CD14-positive monocyte (primary cell): Measurements from ENCODE around the gene RNASEH2A. TPM values are rescaled to one million over a fixed set of nuclear protein-coding genes. Genes with fewer than 3 reads are reported as not detected.
A peak's percentile ranks its signal among the peaks of the same experiment; 100 is the strongest.

Source experiments
- DNase-seq, 3 donors: peaks; one replicate each; pipeline ENCODE4 v3.0.0-alpha.2; 2011 to 2022
- H2AFZ ChIP-seq: 2 replicates; pipeline ENCODE4 v1.6.0; 2012; ENCODE audit warnings: mild to moderate bottlenecking, low read depth, low read length, inconsistent platforms; ENCODE audit not compliant: insufficient read depth, poor library complexity, severe bottlenecking
- H3K27ac ChIP-seq, 2 donors: 1 replicate in 1 of 2; 2 replicates in 1 of 2; pipeline ENCODE4 v1.5.1; 2012 to 2013; ENCODE audit warnings: low read length in 2 of 2, control low read depth in 1 of 2, inconsistent platforms in 1 of 2, low read depth in 1 of 2, mild to moderate bottlenecking in 1 of 2
- H3K27me3 ChIP-seq, 2 donors: one replicate each; pipeline versions ENCODE4 v1.6.0 to v1.6.1; 2011 to 2013; ENCODE audit warnings: low read length in 2 of 2; ENCODE audit not compliant: control insufficient read depth in 2 of 2, insufficient read depth in 2 of 2
- H3K36me3 ChIP-seq, 2 donors: replicated peaks in 1 of 2; 1 replicate in 1 of 2; 2 replicates in 1 of 2; pipeline versions ENCODE4 v1.5.1 to v1.6.1; 2012 to 2013; ENCODE audit warnings: low read length in 2 of 2, control low read depth in 1 of 2, inconsistent platforms in 1 of 2, mild to moderate bottlenecking in 1 of 2; ENCODE audit not compliant: insufficient read depth in 2 of 2, control insufficient read depth in 1 of 2
- H3K4me1 ChIP-seq, 2 donors: 1 replicate in 1 of 2; 2 replicates in 1 of 2; pipeline versions ENCODE4 v1.5.1 to v1.6.1; 2012 to 2013; ENCODE audit warnings: low read length in 2 of 2, control low read depth in 1 of 2, inconsistent platforms in 1 of 2, mild to moderate bottlenecking in 1 of 2, moderate library complexity in 1 of 2; ENCODE audit not compliant: insufficient read depth in 2 of 2, control insufficient read depth in 1 of 2
- H3K4me2 ChIP-seq: replicated peaks from 2 replicates; pipeline ENCODE3; 2012; ENCODE audit warnings: low read length, moderate library complexity, mild to moderate bottlenecking; ENCODE audit not compliant: poor library complexity, severe bottlenecking; ENCODE audit errors: extremely low read depth
- H3K4me3 ChIP-seq, 3 experiments: fragments of 200-600 bp in 1 of 3; sonication (generic) in 1 of 3; replicated peaks in 1 of 3; 1 replicate in 2 of 3; 2 replicates in 1 of 3; pipeline ENCODE4 v1.5.1; 2011 to 2013; ENCODE audit warnings: low read length in 3 of 3, mild to moderate bottlenecking in 3 of 3, control low read depth in 2 of 3, low read depth in 2 of 3, inconsistent platforms in 1 of 3, moderate library complexity in 1 of 3
- H3K79me2 ChIP-seq: 2 replicates; pipeline ENCODE4 v1.6.0; 2012; ENCODE audit warnings: mild to moderate bottlenecking, control low read depth, inconsistent platforms, low read length, moderate library complexity; ENCODE audit not compliant: insufficient read depth
- H3K9ac ChIP-seq: 2 replicates; pipeline ENCODE4 v1.6.0; 2017; ENCODE audit warnings: low read length, mild to moderate bottlenecking; ENCODE audit not compliant: insufficient read depth, poor library complexity, severe bottlenecking
- H3K9me3 ChIP-seq, 2 donors: replicated peaks in 1 of 2; 1 replicate in 1 of 2; 2 replicates in 1 of 2; pipeline versions ENCODE4 v1.5.1 to v1.6.1; 2012 to 2013; ENCODE audit warnings: low read length in 2 of 2, control low read depth in 1 of 2; ENCODE audit not compliant: control insufficient read depth in 1 of 2, insufficient read depth in 1 of 2
- H4K20me1 ChIP-seq: 2 replicates; pipeline ENCODE4 v1.6.0; 2012; ENCODE audit warnings: mild to moderate bottlenecking, low read length, control low read depth, moderate library complexity; ENCODE audit not compliant: insufficient read depth
- H3K27ac Mint-ChIP-seq, 7 donors: one replicate each; pipeline ENCODE4 v1.8.0; 2020; ENCODE audit warnings: mild to moderate bottlenecking in 7 of 7, mixed read lengths in 7 of 7, moderate library complexity in 6 of 7, inconsistent platforms in 2 of 7
- H3K27me3 Mint-ChIP-seq, 3 donors: one replicate each; pipeline ENCODE4 v1.8.0; 2021 to 2022; ENCODE audit warnings: low read depth in 3 of 3, mild to moderate bottlenecking in 3 of 3, mixed read lengths in 3 of 3, moderate library complexity in 3 of 3, inconsistent platforms in 1 of 3
- H3K36me3 Mint-ChIP-seq, 2 donors: one replicate each; pipeline ENCODE4 v1.8.0; 2020; ENCODE audit warnings: mixed read lengths in 2 of 2, inconsistent platforms in 1 of 2, mild to moderate bottlenecking in 1 of 2
- H3K4me1 Mint-ChIP-seq: one replicate; pipeline ENCODE4 v1.8.0; 2020; ENCODE audit warnings: mild to moderate bottlenecking, mixed read lengths
- H3K4me3 Mint-ChIP-seq, 2 donors: one replicate each; pipeline ENCODE4 v1.8.0; 2020; ENCODE audit warnings: mild to moderate bottlenecking in 2 of 2, mixed read lengths in 2 of 2, moderate library complexity in 1 of 2
- H3K9me3 Mint-ChIP-seq, 7 donors: one replicate each; pipeline ENCODE4 v1.8.0; 2020 to 2022; ENCODE audit warnings: mixed read lengths in 7 of 7, mild to moderate bottlenecking in 6 of 7, moderate library complexity in 6 of 7, inconsistent platforms in 2 of 7
- WGBS: methylation state at CpG from one replicate; pipeline ENCODE4 v1.1.5; 2013; ENCODE audit warnings: missing lambda C conversion rate; ENCODE audit not compliant: insufficient coverage; 5-methylcytosine and 5-hydroxymethylcytosine counted together
- intact Hi-C, 2 donors: fragments of 100-400 bp; cut with micrococcal nuclease; formaldehyde crosslinking; loops; one replicate each; pipeline versions ENCODE4 v1.15.0 to v1.15.1; 2023
- polyA plus RNA-seq, 3 donors: library from polyadenylated mRNA; depleted of rRNA in 1 of 3; unstranded in 2 of 3; stranded (reverse) in 1 of 3; fragments of 300-500 nt in 2 of 3; fragments of >200 nt in 1 of 3; fragmentation: Illumina TruSeq in 2 of 3; gene quantifications; 1 replicate in 2 of 3; 2 replicates in 1 of 3; pipeline ENCODE4 v1.2.3, GENCODE V29; 2012 to 2021
- TF ChIP-seq, protein P1 (sequence below): fragments of 200-600 bp; IDR thresholded peaks from one replicate; pipeline ENCODE4 v1.8.0; 2022; ENCODE audit warnings: antibody characterized with exemption, mild to moderate bottlenecking

The RNASEH2A gene
- polyA plus RNA-seq, 3 donors, result 8.7 to 21.5 (median 15.2) TPM

DNA sequence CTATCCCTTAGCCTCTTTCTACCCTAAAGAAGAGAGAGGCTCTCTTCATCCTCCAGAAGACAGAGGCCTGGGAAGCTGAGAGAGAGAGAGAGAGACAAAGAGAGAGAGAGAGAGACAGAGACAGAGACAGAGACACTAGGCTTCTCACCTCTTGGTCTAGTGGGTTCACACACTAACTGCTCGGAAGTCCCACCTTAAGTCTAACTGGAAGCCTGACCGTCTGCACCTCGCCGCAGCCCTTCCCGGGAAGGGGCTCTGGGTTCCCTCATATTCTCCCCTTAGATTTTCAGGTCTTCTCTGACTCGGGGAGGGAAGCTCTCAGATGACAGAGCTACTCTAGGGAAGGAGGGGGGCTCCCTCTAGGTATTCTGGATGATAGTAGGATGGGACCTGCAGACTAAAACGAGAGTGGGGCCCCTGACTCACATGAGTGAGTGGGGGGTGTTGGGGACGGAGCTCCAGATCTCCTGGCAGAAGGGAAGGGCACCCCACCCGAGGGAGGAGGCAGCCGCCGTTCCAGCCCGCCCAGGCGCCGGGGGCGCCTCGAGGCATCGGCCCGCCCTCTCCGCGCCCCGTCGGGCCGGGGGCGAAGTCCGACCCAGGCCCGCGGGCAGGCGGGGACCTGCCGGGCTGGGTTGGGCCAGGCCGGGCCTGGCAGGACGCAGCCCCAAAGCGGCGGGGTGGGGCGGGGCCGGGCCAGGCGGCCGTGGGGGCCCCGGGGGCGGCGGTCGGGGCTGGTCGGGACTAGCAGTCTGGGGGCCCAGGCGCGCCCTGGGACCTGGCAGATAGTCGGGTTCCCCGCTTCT, 17.1 kb upstream of the RNASEH2A start:
- Histone ChIP-seq H3K9me3 (no peaks in the 10 kb centered on the region), H4K20me1 (peaks cover 30% of the 10 kb centered on the region), H3K9ac (peak overlapping the region; percentile 100), H3K4me3 (peak overlapping the region; percentile 83 to 100 (median 85)), H3K36me3 (no peaks in the 10 kb centered on the region), H3K27ac (peak overlapping the region; percentile 95 to 100), H3K79me2 (peaks cover 70% of the 10 kb centered on the region), H2AFZ (no peak overlapping the region), H3K27me3 (no peaks in the 10 kb centered on the region), H3K4me1 (peaks cover 59 to 64% of the 10 kb centered on the region in 2 donors), H3K4me2 (peak overlapping the region; percentile 99)
- Mint-ChIP-seq H3K4me1 (peaks cover 31% of the 10 kb centered on the region), H3K9me3 (peaks cover 0 to 7% (median 0%) of the 10 kb centered on the region in 7 donors), H3K4me3 (peak overlapping the region; percentile 95 to 98), H3K36me3 (peaks cover 2 to 12% of the 10 kb centered on the region in 2 donors), H3K27ac (peak overlapping the region in 2 of 7 donors; percentile 66 to 100), H3K27me3 (peaks cover 0 to 4% (median 1%) of the 10 kb centered on the region in 3 donors)
- intact Hi-C loops, result loop anchor here (10.0 kb wide), 1 partner anchor 1056 kb away; no protein-coding TSS in a partner anchor
- TF ChIP-seq, protein P1, sequence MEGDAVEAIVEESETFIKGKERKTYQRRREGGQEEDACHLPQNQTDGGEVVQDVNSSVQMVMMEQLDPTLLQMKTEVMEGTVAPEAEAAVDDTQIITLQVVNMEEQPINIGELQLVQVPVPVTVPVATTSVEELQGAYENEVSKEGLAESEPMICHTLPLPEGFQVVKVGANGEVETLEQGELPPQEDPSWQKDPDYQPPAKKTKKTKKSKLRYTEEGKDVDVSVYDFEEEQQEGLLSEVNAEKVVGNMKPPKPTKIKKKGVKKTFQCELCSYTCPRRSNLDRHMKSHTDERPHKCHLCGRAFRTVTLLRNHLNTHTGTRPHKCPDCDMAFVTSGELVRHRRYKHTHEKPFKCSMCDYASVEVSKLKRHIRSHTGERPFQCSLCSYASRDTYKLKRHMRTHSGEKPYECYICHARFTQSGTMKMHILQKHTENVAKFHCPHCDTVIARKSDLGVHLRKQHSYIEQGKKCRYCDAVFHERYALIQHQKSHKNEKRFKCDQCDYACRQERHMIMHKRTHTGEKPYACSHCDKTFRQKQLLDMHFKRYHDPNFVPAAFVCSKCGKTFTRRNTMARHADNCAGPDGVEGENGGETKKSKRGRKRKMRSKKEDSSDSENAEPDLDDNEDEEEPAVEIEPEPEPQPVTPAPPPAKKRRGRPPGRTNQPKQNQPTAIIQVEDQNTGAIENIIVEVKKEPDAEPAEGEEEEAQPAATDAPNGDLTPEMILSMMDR, result no peak
- under 1% methylated on average over 40 of the region's 46 CpGs for WGBS
- peak in 1 of 3 donors; percentile 57 for DNase-seq

DNA sequence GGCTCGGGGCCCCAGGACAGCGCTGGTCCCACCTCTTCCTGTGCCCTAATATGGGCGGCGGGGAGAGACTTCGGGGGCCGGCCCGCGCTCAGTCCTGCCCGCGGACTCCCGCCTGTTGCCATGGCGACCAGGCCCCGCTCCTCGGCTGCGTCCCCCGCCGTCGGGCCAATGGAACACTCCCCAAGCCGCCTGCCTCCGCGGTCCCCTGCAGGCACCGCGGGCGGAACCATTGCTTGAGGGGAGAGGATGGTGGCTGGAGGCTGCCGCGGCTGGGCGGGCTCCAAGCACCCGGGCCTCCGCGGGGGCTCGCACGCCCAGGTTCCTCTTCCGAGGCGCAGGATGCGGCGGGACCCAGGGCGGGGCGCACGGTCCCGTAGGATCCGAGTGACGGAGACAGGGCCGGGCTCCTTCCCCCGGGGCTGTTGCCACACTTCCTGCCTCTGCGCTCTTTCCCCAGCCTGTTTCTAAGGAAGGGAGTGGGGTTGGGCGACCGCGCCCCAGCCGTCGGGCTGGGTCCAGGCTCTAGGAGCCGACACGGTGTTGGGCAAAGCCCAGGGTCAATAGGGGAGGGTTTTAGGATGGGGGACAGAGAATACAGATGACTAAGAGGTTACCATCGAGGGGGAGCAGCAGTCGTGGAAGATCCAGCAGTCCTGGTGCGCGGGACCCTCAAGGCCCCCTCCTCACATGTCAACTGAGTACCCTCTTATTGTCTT, 16.3 kb upstream of the RNASEH2A start:
- peak overlapping the region; percentile 99 to 100 (median 100) for H3K27ac Mint-ChIP-seq
- intact Hi-C loops, result loop anchor here (5.0 to 10.0 kb wide), 5 partner anchors 123 to 1055 kb away; partner anchors contain the start of genes CALR (in 1 of the 2), IER2 (in 1 of the 2), MAN2B1 (in 1 of the 2) and STX10 (in 1 of the 2)
- no peak overlapping the region for H2AFZ ChIP-seq

More for the DNA sequence above, 16.3 kb upstream of the RNASEH2A start:
- Histone ChIP-seq H3K79me2 (peaks cover 78% of the 10 kb centered on the region), H3K27ac (peak overlapping the region; percentile 95 to 100), H3K4me1 (peaks cover 59 to 64% of the 10 kb centered on the region in 2 donors), H3K4me2 (peak overlapping the region; percentile 99), H3K36me3 (no peaks in the 10 kb centered on the region), H4K20me1 (peaks cover 37% of the 10 kb centered on the region), H3K27me3 (no peaks in the 10 kb centered on the region), H3K9ac (peak overlapping the region; percentile 100), H3K4me3 (peak overlapping the region; percentile 85 to 100 (median 100)), H3K9me3 (no peaks in the 10 kb centered on the region)
- 0% methylated on average over 39 of the region's 56 CpGs for WGBS
- TF ChIP-seq, protein P1, result no peak
- H3K36me3 Mint-ChIP-seq, result peaks cover 2 to 12% of the 10 kb centered on the region in 2 donors
- peaks cover 38% of the 10 kb centered on the region for H3K4me1 Mint-ChIP-seq
- peaks cover 0 to 4% (median 1%) of the 10 kb centered on the region in 3 donors for H3K27me3 Mint-ChIP-seq
- DNase-seq, result peak; percentile 97 to 99 (median 99)
- H3K4me3 Mint-ChIP-seq, result peak overlapping the region; percentile 95 to 98
- peaks cover 0 to 7% (median 0%) of the 10 kb centered on the region in 7 donors for H3K9me3 Mint-ChIP-seq
